HG02623 (cell line): Measurements from ENCODE around the gene TOMM22.

ENCODE experiments used
- ATAC-seq: cut with Tn5 transposase; IDR thresholded peaks from one replicate; pipeline ENCODE4 v1.9.1; 2021; ENCODE audit warnings: moderate library complexity; ENCODE audit not compliant: unreplicated experiment

TOMM22 gene

DNA sequence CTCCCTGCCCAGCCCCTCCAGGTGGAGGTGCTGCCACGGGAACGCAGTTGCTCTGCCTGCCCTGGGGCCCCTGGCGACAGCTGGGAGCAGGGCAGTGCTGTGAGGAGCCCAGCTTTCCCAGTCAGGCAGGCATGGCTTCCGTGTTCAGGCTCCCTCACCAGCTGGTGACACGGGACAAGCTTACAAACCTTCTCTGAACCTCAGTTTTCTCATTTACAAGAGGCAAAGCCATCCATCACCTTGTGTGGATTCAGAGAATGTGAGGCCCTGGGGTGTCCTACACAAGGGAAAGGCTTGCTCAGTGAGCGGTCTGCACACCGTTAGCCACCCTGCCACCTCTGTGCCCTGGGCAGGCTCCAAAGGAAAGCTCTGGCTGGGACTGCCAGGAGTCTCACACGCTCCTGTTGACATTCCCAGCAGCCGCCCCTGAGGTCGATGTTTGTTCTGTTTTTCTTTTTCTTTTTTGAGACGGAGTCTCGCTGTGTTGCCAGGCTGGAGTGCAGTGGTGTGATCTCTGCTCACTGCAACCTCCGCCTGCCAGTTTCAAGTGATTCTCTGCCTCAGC is 50.6 kb downstream of the TOMM22 start:
- ATAC-seq, result no peak

DNA sequence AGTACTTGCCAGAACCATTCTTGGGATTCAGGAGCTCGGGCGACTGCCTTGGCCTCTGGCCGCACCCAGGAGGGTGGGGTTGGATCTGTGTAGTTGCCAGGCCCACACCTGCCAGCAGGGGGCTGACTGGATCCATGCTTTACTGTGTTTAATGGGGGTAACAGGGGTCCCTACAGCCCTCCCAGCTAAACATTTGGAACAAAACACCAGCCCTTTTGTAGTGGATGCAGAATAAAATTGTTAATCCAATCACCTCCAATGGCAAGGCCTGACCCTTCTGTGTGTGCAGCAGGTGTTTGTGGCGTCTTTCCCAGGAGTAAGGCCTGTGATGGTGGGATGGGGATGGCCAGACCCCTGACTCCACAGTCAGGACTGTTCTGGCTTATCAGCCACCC is 51.6 kb downstream of the TOMM22 start:
- no peak for ATAC-seq

DNA sequence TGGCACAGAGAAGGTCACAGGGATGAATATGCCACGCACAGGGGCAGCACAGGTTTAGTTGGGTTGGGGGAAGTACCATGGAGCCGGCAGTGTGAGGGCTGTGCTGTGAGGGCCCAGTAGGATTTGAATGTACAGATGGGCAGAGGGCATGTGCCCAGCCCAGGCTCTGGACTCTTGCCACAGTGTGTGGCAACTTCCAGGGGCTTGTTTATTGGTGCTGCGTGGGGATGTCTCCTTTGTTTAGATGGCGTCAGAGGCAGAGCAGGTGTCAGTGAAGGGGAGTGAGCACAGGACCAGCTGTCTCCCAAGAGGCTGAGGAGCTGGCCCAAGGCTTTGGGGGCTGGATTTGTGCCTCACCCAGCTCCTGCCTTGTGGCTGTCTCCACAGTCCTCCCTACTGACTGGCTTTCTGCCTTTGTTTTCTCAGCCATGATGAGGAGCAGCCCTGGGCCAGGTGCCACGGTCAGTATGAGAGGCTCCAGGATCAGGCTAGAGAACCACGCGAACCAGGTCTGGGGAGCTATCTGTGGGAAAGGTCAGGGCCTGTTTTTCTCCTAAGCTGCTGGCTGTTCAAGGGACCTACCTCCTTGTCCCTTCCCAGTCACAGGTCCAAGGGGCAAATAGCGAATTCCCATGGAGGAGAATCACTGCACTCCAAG is 52.1 kb downstream of the TOMM22 start:
- no peak for ATAC-seq

DNA sequence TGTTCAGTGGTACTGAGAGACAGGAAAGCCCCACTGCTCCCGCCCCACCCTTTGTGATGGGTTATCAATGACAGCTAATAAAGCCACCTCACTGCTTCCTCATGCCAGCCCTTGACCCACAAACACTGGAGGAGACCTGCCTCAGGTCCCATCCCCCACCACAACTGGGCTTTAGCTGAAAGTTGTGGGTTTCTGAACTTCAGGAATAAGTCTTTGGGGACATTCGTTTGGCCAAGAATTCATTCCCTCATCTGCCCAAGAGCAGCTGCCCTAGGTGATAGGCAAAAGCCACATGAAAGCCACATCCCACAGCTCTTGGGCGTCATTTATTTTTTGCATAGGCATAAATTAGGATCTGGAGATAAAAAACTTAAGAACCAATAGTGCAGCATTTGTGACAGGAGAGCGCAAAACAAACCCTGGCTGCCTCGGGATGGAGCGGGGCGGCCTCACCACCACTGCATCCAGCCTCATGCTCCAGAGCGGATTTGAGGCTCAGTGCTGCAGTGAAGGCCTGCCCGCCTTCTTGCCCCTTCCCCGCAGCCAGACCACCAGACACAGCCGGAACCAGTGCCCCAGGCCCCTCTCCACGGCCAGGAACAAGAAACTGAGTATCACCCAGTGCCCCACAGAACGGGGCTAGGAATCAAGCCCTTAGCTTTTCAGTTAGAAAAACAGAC is 52.8 kb downstream of the TOMM22 start:
- no peak for ATAC-seq
